ENCODE measurements around the gene CABCOCO1. TPM values are rescaled to one million over a fixed set of nuclear protein-coding genes. Genes with fewer than 3 reads are reported as not detected.
A peak's percentile ranks its signal among the peaks of the same experiment; 100 is the strongest.

CABCOCO1 gene
- polyA plus RNA-seq, 1 of the 3 experiments (the other 2 are of a cell fraction): 0.71 TPM

GRCh38 chr10:61673360-61673759 is 10.6 kb downstream of the CABCOCO1 start:
- H3K9ac ChIP-seq: no peak overlapping the region
- H4K20me1 ChIP-seq (ENCODE audit: insufficient read depth): no peaks in the 10 kb centered on the region
- DNase-seq: peak; percentile 36
- 28% methylated on average over 4 of the region's 4 CpGs for WGBS (ENCODE audit: low lambda C conversion rate)
- H3K9me2 ChIP-seq: no peaks in the 10 kb centered on the region
- H3K27ac ChIP-seq (ENCODE audit: low read depth in 2 of 2, low read length in 1 of 2): peak overlapping the region; percentile 6 to 50; a peak in 2 of 4 replicates
- TF ChIP-seq MXI1 (IDR thresholded peaks at IDR 0.05; ENCODE audit: low read depth, low read length) (no peak), EP300 (IDR thresholded peaks at IDR 0.05; ENCODE audit: borderline replicate concordance in 1 of 2, low read depth in 1 of 2, low read length in 1 of 2) (peak; percentile 50 to 67; a peak in 2 of 4 replicates), JUND (IDR thresholded peaks at IDR 0.05) (peak; percentile 68), TEAD4 (IDR thresholded peaks at IDR 0.05; ENCODE audit: borderline replicate concordance, insufficient read depth) (0 out of 2 replicates have a peak, but pooled peaks have one; percentile 12), TCF12 (IDR thresholded peaks at IDR 0.05) (peak; percentile 81), YY1 (IDR thresholded peaks at IDR 0.05; ENCODE audit: low read depth) (no peak), RCOR1 (IDR thresholded peaks at IDR 0.05; ENCODE audit: low read length) (peak; percentile 32; the same call in 1 of the 2 replicates), USF2 (IDR thresholded peaks at IDR 0.05; ENCODE audit: borderline replicate concordance, low read depth, low read length) (no peak), RAD21 (IDR thresholded peaks at IDR 0.05; ENCODE audit: low read length) (no peak), FOXJ3 (CRISPR knock-in tag; IDR thresholded peaks at IDR 0.05) (0 out of 2 replicates have a peak, but pooled peaks have one; percentile 22), POLR2AphosphoS5 (IDR thresholded peaks at IDR 0.05; ENCODE audit: low read depth, low read length) (no peak; the same call in 1 of the 2 replicates), GABPA (IDR thresholded peaks at IDR 0.05; ENCODE audit: low read depth) (no peak), FOSL2 (IDR thresholded peaks at IDR 0.05; ENCODE audit: borderline replicate concordance, low read depth) (0 out of 2 replicates have a peak, but pooled peaks have one; percentile 33), PBX3 (IDR thresholded peaks at IDR 0.05) (peak; percentile 85), GATA2 (CRISPR knock-in tag; IDR thresholded peaks at IDR 0.05) (peak; percentile 75), NRF1 (IDR thresholded peaks at IDR 0.05; ENCODE audit: low read depth, low read length) (no peak), EZH2phosphoT487 (IDR thresholded peaks at IDR 0.05; ENCODE audit: borderline replicate concordance, low read depth) (no peak)
- no peaks in the 10 kb centered on the region for H3K9me3 ChIP-seq
- ChIA-PET POLR2A (no interaction called here), CTCF (no interaction called here)
- H3F3A ChIP-seq (replicated peaks; ENCODE audit: insufficient read depth): no peaks in the 10 kb centered on the region
- H3K27me3 ChIP-seq (ENCODE audit: insufficient read depth): no peaks in the 10 kb centered on the region
- H3K36me3 ChIP-seq (replicated peaks in 1 of 2; ENCODE audit: control insufficient read depth in 1 of 2, insufficient read depth in 2 of 2, low read length in 1 of 2): no peaks in the 10 kb centered on the region
- no peak overlapping the region for H3K4me2 ChIP-seq
- peaks cover 0 to 11% of the 10 kb centered on the region in 2 experiments; a peak in 2 of 4 replicates for H3K4me1 ChIP-seq (ENCODE audit: control insufficient read depth in 1 of 2, insufficient read depth in 2 of 2, low read depth in 1 of 2, low read length in 1 of 2)
- no peak overlapping the region for H3K4me3 ChIP-seq (ENCODE audit: low read depth in 2 of 2, low read length in 1 of 2)
- H3K79me2 ChIP-seq (ENCODE audit: insufficient read depth): no peaks in the 10 kb centered on the region
- H2AFZ ChIP-seq (ENCODE audit: low read depth): no peak overlapping the region

GRCh38 chr10:61682323-61682722 is 19.6 kb downstream of the CABCOCO1 start:
- Histone ChIP-seq H3K4me2 (no peak overlapping the region), H3K27ac (ENCODE audit: low read depth in 2 of 2, low read length in 1 of 2) (no peak overlapping the region), H3K9me3 (no peaks in the 10 kb centered on the region), H3K79me2 (ENCODE audit: insufficient read depth) (no peaks in the 10 kb centered on the region), H3K36me3 (replicated peaks in 1 of 2; ENCODE audit: control insufficient read depth in 1 of 2, insufficient read depth in 2 of 2, low read length in 1 of 2) (no peaks in the 10 kb centered on the region), H3K9me2 (no peaks in the 10 kb centered on the region), H3K4me1 (ENCODE audit: control insufficient read depth in 1 of 2, insufficient read depth in 2 of 2, low read depth in 1 of 2, low read length in 1 of 2) (no peaks in the 10 kb centered on the region), H3K4me3 (ENCODE audit: low read depth in 2 of 2, low read length in 1 of 2) (no peak overlapping the region), H2AFZ (ENCODE audit: low read depth) (no peak overlapping the region), H3K9ac (no peak overlapping the region), H3K27me3 (ENCODE audit: insufficient read depth) (no peaks in the 10 kb centered on the region), H3F3A (replicated peaks; ENCODE audit: insufficient read depth) (no peaks in the 10 kb centered on the region), H4K20me1 (ENCODE audit: insufficient read depth) (no peaks in the 10 kb centered on the region)
- CTCF ChIA-PET: no interaction called here
- DNase-seq: no peak
- 86% methylated on average over 1 of the region's 1 CpG for WGBS (ENCODE audit: low lambda C conversion rate)
- POLR2A ChIA-PET: no interaction called here
- TF ChIP-seq MAX (IDR thresholded peaks at IDR 0.05; ENCODE audit: low read depth): no peak
- TF ChIP-seq JUND (IDR thresholded peaks at IDR 0.05): no peak
- no peak for TF ChIP-seq FOXM1 (IDR thresholded peaks at IDR 0.05; ENCODE audit: low read depth)
- no peak for TF ChIP-seq REST (IDR thresholded peaks at IDR 0.05; ENCODE audit: low read depth, low read length)
- TF ChIP-seq MEF2A (IDR thresholded peaks at IDR 0.05; ENCODE audit: borderline replicate concordance, low read depth): no peak
- TF ChIP-seq RFX5 (IDR thresholded peaks at IDR 0.05; ENCODE audit: low read length): no peak
- no peak for TF ChIP-seq PBX3 (IDR thresholded peaks at IDR 0.05)
